Mammary epithelial cell (primary cell): ENCODE measurements around the gene MAN1B1.

Experiments used
- EZH2 ChIP-seq: IDR thresholded peaks from 2 replicates; pipeline ENCODE4 v1.6.1; 2012; ENCODE audit warnings: low read length, inconsistent platforms, borderline replicate concordance
- TF ChIP-seq, protein P1 (sequence below), 2 donors: IDR thresholded peaks in 1 of 2; conservative IDR thresholded peaks in 1 of 2; 2 replicates each; pipeline ENCODE4 v1.5.1; 2011 to 2012; ENCODE audit warnings: inconsistent platforms in 2 of 2, low read length in 2 of 2, mild to moderate bottlenecking in 2 of 2, control low read depth in 1 of 2, low read depth in 1 of 2; ENCODE audit not compliant: insufficient read depth in 1 of 2; ENCODE audit errors: extremely low read depth in 1 of 2

DNA sequence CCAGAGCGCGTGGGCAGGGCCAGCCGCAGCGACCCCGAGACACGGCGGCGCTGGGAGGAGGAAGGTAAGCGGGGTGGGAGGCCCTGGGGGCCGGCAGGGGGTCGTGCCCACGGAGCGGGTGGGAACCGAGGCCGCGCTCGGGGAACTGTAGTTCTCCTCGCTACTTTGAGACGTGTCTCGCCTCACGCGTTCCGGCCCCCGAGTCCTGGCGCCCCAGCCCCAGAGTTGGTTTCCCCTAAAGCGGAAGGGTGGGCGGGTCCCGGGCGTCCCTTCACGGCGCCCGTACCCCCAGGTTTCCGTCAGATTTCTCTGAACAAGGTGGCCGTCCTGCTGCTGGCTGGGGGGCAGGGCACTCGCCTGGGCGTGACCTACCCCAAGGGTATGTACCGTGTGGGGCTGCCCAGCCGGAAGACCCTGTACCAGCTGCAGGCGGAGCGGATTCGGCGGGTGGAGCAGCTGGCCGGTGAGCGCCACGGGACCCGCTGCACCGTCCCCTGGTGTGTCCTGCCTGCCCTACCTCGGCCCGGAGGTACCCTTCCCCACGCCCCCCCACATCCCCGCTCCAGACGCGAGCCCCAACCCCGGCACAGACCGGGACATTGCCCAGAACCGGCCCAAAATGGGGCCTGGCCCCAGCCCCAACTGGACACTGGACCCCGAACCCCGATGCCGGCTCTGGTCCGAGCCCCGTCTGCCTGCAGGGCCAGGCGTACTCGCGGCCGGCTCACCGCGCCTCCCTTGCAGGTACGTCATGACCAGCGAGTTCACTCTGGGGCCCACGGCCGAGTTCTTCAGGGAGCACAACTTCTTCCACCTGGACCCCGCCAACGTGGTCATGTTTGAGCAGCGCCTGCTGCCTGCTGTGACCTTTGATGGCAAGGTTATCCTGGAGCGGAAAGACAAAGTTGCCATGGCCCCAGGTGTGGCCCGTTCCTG, 8.8 kb upstream of the MAN1B1 start:
- TF ChIP-seq, protein P1, sequence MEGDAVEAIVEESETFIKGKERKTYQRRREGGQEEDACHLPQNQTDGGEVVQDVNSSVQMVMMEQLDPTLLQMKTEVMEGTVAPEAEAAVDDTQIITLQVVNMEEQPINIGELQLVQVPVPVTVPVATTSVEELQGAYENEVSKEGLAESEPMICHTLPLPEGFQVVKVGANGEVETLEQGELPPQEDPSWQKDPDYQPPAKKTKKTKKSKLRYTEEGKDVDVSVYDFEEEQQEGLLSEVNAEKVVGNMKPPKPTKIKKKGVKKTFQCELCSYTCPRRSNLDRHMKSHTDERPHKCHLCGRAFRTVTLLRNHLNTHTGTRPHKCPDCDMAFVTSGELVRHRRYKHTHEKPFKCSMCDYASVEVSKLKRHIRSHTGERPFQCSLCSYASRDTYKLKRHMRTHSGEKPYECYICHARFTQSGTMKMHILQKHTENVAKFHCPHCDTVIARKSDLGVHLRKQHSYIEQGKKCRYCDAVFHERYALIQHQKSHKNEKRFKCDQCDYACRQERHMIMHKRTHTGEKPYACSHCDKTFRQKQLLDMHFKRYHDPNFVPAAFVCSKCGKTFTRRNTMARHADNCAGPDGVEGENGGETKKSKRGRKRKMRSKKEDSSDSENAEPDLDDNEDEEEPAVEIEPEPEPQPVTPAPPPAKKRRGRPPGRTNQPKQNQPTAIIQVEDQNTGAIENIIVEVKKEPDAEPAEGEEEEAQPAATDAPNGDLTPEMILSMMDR (conservative IDR thresholded peaks at IDR 0.05 in 1 of 2, IDR thresholded peaks at IDR 0.05 in 1 of 2; ENCODE audit: extremely low read depth in 1 of 2, insufficient read depth in 1 of 2, low read depth in 1 of 2, low read length in 2 of 2): no peak
- TF ChIP-seq EZH2: no peak
